22Rv1 (cell line): ENCODE data around the gene WNT7A.

ENCODE experiments used
- ZFX ChIP-seq: fragments of 450-650 bp; IDR thresholded peaks from 2 replicates; pipeline ENCODE4 v1.6.1; 2017; ENCODE audit warnings: antibody characterized with exemption, borderline replicate concordance
- TF ChIP-seq, protein P1 (sequence below): fragments of 450-650 bp; IDR thresholded peaks from 2 replicates; pipeline ENCODE4 v1.5.1; 2017; ENCODE audit warnings: mild to moderate bottlenecking

DNA sequence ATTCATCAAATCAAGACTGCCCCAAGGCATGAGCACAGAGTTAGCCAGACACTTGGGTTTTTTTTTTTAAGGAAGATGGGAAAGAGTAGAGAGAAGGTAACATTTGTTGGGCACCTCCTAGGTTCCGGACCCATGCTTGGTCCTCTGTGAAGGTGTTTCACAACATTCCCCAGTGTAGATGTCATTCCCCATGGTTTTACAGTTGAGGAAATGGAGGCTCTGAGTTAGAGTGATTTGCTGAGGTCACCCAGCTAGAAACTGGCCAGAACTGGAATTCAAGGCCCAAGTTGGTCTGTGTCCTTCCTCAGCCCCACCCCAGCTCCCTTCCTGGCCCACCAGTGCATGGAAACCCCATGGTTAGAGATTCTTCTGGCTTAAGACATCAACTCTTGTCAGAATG is 19.9 kb downstream of the WNT7A start:
- TF ChIP-seq, protein P1, sequence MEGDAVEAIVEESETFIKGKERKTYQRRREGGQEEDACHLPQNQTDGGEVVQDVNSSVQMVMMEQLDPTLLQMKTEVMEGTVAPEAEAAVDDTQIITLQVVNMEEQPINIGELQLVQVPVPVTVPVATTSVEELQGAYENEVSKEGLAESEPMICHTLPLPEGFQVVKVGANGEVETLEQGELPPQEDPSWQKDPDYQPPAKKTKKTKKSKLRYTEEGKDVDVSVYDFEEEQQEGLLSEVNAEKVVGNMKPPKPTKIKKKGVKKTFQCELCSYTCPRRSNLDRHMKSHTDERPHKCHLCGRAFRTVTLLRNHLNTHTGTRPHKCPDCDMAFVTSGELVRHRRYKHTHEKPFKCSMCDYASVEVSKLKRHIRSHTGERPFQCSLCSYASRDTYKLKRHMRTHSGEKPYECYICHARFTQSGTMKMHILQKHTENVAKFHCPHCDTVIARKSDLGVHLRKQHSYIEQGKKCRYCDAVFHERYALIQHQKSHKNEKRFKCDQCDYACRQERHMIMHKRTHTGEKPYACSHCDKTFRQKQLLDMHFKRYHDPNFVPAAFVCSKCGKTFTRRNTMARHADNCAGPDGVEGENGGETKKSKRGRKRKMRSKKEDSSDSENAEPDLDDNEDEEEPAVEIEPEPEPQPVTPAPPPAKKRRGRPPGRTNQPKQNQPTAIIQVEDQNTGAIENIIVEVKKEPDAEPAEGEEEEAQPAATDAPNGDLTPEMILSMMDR, result no peak
- TF ChIP-seq ZFX, result no peak
